ENCODE data around the gene CYP3A4.

GRCh38 chr7:99825452-99825851 is 41.5 kb upstream of the CYP3A4 start:
- TF ChIP-seq, protein P1, sequence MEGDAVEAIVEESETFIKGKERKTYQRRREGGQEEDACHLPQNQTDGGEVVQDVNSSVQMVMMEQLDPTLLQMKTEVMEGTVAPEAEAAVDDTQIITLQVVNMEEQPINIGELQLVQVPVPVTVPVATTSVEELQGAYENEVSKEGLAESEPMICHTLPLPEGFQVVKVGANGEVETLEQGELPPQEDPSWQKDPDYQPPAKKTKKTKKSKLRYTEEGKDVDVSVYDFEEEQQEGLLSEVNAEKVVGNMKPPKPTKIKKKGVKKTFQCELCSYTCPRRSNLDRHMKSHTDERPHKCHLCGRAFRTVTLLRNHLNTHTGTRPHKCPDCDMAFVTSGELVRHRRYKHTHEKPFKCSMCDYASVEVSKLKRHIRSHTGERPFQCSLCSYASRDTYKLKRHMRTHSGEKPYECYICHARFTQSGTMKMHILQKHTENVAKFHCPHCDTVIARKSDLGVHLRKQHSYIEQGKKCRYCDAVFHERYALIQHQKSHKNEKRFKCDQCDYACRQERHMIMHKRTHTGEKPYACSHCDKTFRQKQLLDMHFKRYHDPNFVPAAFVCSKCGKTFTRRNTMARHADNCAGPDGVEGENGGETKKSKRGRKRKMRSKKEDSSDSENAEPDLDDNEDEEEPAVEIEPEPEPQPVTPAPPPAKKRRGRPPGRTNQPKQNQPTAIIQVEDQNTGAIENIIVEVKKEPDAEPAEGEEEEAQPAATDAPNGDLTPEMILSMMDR (conservative IDR thresholded peaks at IDR 0.05 in 1 of 2, IDR thresholded peaks at IDR 0.05 in 1 of 2; ENCODE audit: extremely low read depth in 1 of 2, insufficient read depth in 1 of 2, low read depth in 1 of 2, low read length in 2 of 2), result no peak
- TF ChIP-seq EZH2 (IDR thresholded peaks at IDR 0.05; ENCODE audit: borderline replicate concordance, low read length), result no peak
